ENCODE data around the gene CXCR5. TPM values are rescaled to one million over a fixed set of nuclear protein-coding genes. Genes with fewer than 3 reads are reported as not detected.

The CXCR5 gene
- total and polyA plus RNA-seq, 10 of the 15 experiments (the other 5 are each of a cell fraction or from before 2014, with no cell fraction given): 0.03 to 0.63 (median 0.25) TPM

- Histone ChIP-seq H3K4me1 (ENCODE audit: control insufficient read depth, insufficient read depth, low read length) (peaks cover 35% of the 10 kb centered on the region), H3K9ac (ENCODE audit: control insufficient read depth, insufficient read depth, low read length) (no peak overlapping the region; the same call in 1 of the 2 replicates)
- no TSS peak for BruUV-seq (replicated peaks)
Observed at GRCh38 chr11:118927554-118928100, 43.9 kb downstream of the CXCR5 start.

More at GRCh38 chr11:118927554-118928100, 43.9 kb downstream of the CXCR5 start:
- WGBS (ENCODE audit: insufficient coverage, insufficient replicate concordance, low lambda C conversion rate, missing lambda C conversion rate): 6% methylated on average over 7 of the region's 7 CpGs
- FAIRE-seq (no peak), ATAC-seq (no peak), DNase-seq (ENCODE audit: low read depth, low spot score) (no peak)
- in situ Hi-C loops (cut with MboI): no loop called here
- no peak overlapping the region; the same call in 1 of the 2 replicates for H3K4me3 ChIP-seq
- peak overlapping the region; percentile 99 for H3K4me2 ChIP-seq (ENCODE audit: control insufficient read depth, insufficient read depth)
- no peak overlapping the region; the same call in 1 of the 2 replicates for H2AFZ ChIP-seq (ENCODE audit: control insufficient read depth, low read depth, low read length)
- SMC1A ChIA-PET (ENCODE audit: uncharacterized antibody, unreplicated experiment): interaction anchor here (1.0 to 12.9 kb wide), 5 partner anchors 15 to 237 kb away, joined by 3 to 185 read pairs (median 6); partner anchors contain the start of gene DDX6
- H3K27me3 ChIP-seq (replicated peaks in 1 of 2; ENCODE audit: control insufficient read depth in 2 of 2, insufficient read depth in 2 of 2, low read length in 1 of 2): no peaks in the 10 kb centered on the region
- RAD21 ChIA-PET (ENCODE audit: unreplicated experiment): interaction anchor here (1.3 to 8.8 kb wide), 4 partner anchors 15 to 238 kb away, joined by 5 to 169 read pairs (median 6); partner anchors contain the start of gene UPK2
- POLR2A ChIA-PET: interaction anchor here (0.6 to 6.3 kb wide), 4 partner anchors 15 to 492 kb away, joined by 3 to 105 read pairs (median 3); no protein-coding TSS in a partner anchor
- intact Hi-C loops (cut with micrococcal nuclease; ENCODE audit: unreplicated experiment): loop anchor here (2.0 to 5.0 kb wide), 4 partner anchors 137 to 395 kb away; partner anchors contain the start of genes DDX6 and DPAGT1
- TF ChIP-seq EED (IDR thresholded peaks at IDR 0.05; ENCODE audit: low read depth): no peak
- no peak for TF ChIP-seq SREBF1 (IDR thresholded peaks at IDR 0.05; ENCODE audit: low read length)
- TF ChIP-seq E2F8 (IDR thresholded peaks at IDR 0.05; ENCODE audit: low read depth, partially characterized antibody): no peak
- no peak for TF ChIP-seq CHD1 (IDR thresholded peaks at IDR 0.05; ENCODE audit: low read depth, low read length)
- TF ChIP-seq FOXM1 (IDR thresholded peaks at IDR 0.05; ENCODE audit: low read depth, low read length): no peak
- no peak for TF ChIP-seq NFXL1 (IDR thresholded peaks at IDR 0.05; ENCODE audit: borderline replicate concordance)
- no peak for TF ChIP-seq ZSCAN29 (IDR thresholded peaks at IDR 0.05)
- TF ChIP-seq POLR2AphosphoS5 (IDR thresholded peaks at IDR 0.05; ENCODE audit: low read length): no peak
- TF ChIP-seq TCF3 (IDR thresholded peaks at IDR 0.05; ENCODE audit: borderline replicate concordance, insufficient read depth, low read depth, low read length): no peak
- no peak for TF ChIP-seq NKRF (conservative IDR thresholded peaks at IDR 0.05)
- TF ChIP-seq, protein P1, sequence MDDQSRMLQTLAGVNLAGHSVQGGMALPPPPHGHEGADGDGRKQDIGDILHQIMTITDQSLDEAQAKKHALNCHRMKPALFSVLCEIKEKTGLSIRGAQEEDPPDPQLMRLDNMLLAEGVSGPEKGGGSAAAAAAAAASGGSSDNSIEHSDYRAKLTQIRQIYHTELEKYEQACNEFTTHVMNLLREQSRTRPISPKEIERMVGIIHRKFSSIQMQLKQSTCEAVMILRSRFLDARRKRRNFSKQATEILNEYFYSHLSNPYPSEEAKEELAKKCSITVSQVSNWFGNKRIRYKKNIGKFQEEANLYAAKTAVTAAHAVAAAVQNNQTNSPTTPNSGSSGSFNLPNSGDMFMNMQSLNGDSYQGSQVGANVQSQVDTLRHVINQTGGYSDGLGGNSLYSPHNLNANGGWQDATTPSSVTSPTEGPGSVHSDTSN (IDR thresholded peaks at IDR 0.05; ENCODE audit: insufficient replicate concordance, low read depth, low read length): no peak
- TF ChIP-seq, protein P2, sequence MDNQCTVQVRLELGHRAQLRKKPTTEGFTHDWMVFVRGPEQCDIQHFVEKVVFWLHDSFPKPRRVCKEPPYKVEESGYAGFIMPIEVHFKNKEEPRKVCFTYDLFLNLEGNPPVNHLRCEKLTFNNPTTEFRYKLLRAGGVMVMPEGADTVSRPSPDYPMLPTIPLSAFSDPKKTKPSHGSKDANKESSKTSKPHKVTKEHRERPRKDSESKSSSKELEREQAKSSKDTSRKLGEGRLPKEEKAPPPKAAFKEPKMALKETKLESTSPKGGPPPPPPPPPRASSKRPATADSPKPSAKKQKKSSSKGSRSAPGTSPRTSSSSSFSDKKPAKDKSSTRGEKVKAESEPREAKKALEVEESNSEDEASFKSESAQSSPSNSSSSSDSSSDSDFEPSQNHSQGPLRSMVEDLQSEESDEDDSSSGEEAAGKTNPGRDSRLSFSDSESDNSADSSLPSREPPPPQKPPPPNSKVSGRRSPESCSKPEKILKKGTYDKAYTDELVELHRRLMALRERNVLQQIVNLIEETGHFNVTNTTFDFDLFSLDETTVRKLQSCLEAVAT (IDR thresholded peaks at IDR 0.05): no peak
- TF ChIP-seq SPI1 (IDR thresholded peaks at IDR 0.05; ENCODE audit: borderline replicate concordance, insufficient read depth, low read depth, low read length): no peak
- no peak for TF ChIP-seq SIX5 (IDR thresholded peaks at IDR 0.05; ENCODE audit: low read depth, low read length, severe bottlenecking)
- no peaks in the 10 kb centered on the region for H3K9me3 ChIP-seq (replicated peaks; ENCODE audit: control insufficient read depth, insufficient read depth, low read length)
- no peaks in the 10 kb centered on the region for H3K36me3 ChIP-seq (ENCODE audit: control insufficient read depth in 2 of 2, insufficient read depth in 2 of 2, low read length in 1 of 2)
- peaks cover 26% of the 10 kb centered on the region for H3K79me2 ChIP-seq (ENCODE audit: control insufficient read depth, insufficient read depth, low read length)
- CTCF ChIA-PET: interaction anchor here (0.9 to 11.6 kb wide), 9 partner anchors 10 to 242 kb away, joined by 3 to 330 read pairs (median 5); partner anchors contain the start of gene UPK2
- peak overlapping the region; percentile 67 for H3K27ac ChIP-seq (ENCODE audit: control insufficient read depth, insufficient read depth)
- no peaks in the 10 kb centered on the region for H4K20me1 ChIP-seq (ENCODE audit: control insufficient read depth, insufficient read depth)
